GM21360 (cell line): ENCODE data around the gene CHRNA7.
"Not testable (repeated sequence)": the region's sequence is repeated elsewhere in the genome, so short reads cannot be mapped to it uniquely, and the experiment has no call there.

Experiments used
- ATAC-seq: cut with Tn5 transposase; IDR thresholded peaks from one replicate; pipeline ENCODE4 v1.9.1; 2021; ENCODE audit warnings: mild to moderate bottlenecking, moderate library complexity; ENCODE audit not compliant: unreplicated experiment

The CHRNA7 gene

DNA sequence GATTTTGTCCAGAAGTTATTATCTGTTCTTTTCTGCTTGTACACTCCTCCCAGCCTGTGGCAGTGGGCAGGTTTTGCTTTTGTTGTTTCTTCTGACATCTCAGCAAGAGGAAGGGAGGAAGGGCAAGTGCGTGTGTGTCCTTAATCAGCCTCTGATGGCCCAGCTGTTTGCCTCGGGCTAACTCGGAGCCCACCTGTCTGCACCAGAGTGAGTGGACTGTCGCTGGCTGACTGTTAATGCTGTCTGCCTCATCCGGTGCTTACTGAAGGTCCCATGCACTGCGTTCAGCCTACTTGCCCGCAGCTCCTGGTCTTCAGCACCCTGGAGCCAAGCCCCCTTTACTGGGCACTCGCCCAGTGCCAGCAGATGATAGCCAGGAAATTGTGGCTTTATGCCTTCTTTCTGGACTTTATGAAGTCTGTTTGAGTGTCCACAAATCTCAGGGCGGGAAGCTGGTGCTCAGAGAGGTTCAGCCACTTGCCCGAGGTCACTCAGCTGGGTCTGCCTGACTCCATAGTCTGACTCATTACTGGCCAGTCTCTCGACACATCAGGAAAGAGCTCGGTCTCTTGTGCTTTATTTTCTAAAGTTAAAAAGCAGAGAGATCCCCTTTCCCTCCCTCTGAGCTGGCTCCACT is 89.5 kb downstream of the CHRNA7 start:
- ATAC-seq: no peak

DNA sequence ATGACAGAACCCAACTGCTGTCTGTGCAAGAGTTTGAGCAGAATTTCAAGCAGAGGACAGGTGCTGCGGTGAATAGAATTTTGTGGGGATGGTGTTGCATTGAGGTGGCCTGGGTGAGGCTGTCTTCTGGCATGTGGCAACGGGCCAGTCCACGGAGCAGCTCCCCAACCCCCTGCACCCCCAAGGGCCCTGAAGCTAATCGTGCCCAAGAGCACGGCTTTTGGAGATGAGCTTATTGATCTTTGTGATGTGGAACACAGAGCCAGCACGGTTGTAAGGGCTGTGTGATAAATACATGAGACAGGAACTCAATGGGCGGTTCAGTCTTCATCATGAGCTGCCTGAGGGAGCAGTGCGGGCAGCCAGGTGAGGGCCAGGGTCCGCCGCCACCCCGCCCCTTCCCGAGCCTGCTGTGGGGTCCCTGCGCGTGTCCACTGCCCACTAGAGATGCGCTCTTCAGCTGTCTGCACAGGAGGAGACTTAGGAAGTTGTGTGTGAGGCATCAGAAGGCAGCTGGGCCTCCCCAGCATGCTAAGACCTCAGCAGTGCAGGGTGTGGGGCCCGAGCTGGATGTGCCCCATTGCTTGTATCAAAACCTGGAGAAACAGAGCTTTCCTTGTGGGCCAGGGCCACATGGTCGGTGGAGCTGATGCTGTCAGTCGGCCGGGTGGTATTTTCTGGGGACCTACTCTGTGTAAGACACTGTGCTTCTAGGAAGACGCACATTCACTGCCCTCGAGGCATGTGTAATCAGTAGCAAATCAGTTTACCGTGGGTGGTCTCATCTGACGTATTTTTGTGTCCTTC is 90.5 kb downstream of the CHRNA7 start:
- no peak for ATAC-seq

DNA sequence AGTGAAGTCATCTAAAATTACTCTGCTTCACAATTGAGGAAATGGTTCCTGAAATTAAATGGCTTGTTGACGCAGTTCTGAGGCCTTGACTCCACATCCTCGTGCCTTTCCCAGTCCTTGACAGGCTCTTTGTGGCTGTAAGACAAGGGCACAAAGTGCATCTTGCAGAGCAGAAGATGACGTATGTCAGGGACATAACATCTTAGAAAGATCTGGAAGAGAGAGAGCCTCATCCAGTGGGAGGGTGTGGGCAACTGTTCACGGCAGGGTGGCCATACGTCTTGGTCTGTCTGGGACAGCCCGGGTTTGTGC is 91.0 kb downstream of the CHRNA7 start:
- no peak for ATAC-seq

DNA sequence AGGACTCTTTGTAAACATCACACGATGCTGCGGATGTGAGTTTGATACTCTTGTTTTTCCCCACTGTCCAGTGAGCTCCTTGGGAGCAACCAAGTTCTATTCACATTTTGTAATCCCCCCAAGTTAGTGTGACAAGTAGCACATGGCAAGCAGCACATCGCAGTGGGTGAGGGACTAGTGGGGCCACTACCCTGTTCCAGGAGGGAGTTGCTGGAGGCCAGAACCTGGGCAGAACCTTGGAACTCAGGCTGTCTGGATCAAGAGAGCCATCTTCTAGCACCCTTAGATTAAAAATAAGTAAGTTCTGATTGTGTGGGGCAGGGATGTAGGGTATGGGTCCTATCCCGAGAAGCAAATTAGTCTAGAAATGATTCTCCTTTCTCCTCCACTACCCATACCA is 91.7 kb downstream of the CHRNA7 start:
- no peak for ATAC-seq

DNA sequence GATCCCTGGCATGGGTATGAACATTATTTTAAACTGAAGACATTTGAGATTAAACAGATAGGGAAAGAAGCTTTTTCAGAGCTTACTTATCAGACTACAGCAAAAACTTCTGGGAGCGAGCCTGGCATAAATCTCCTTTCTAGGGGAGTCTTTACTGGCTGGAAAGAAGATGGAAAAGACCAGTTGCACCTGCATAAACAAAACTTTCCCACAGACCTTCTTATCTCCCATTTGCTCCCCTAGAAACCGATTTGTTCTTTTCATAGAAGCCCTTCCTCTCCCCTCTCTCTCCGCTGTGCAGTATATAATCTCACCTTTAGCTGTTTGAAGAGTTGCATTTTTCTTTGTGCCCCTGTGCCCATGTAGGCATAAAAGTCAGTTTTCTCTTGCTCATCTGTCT is 93.2 kb downstream of the CHRNA7 start:
- ATAC-seq: no peak

DNA sequence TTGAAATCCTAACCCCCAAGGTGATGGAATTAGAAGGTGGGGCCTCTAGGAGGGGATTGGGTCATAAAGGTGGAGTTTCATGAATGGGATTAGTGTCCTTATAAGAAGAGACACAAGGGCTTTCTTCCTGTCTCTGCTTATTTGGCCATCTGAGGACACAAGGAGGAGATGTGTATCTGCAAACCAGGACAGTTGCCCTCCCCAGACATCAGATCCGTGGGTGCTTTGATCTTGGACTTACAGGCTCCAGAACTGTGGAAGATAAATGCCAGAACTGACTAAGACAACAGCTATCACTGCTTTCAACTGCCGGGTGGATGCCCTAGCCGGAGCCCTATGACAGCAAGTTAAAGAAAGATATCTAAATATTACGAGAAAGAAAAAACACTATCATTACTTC is 94.4 kb downstream of the CHRNA7 start:
- no peak for ATAC-seq

DNA sequence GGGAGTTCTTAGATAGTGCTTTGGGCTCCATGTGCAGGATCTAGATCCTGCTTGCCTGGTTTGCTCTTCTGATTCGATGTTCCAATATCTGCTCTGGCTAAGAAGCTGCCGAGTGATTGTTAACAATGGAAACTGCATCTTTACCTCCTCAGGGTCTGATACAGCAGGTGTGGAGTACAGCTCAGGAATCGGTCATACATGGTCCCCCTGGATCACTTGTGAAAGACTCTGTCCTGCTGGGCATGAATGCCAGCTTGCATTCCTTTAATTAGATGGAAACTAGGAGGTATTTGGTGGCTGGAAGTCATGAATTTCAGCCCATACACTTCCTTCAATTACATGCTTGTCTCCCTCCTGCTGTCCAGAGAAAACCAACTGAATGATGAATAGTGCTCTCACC is 95.3 kb downstream of the CHRNA7 start:
- no peak for ATAC-seq

DNA sequence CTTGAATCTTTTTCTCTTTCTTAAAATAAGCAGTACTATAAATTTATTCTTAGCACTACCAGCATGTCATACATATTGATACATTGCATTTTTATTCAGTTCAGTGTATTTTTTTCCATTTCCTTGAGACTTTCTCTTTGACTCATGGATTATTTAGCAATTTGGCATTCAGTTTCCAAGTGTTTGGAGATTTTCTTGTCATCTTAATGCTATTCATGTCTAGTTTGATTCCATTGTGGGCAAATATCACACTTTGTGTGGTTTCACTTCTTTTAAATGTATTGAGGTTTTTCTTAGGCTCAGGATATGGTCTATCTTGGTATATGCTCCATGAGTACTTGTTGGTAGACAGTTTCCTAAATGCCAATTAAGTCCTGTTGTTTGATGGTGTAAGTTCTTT is 99.5 kb downstream of the CHRNA7 start:
- no peak for ATAC-seq

DNA sequence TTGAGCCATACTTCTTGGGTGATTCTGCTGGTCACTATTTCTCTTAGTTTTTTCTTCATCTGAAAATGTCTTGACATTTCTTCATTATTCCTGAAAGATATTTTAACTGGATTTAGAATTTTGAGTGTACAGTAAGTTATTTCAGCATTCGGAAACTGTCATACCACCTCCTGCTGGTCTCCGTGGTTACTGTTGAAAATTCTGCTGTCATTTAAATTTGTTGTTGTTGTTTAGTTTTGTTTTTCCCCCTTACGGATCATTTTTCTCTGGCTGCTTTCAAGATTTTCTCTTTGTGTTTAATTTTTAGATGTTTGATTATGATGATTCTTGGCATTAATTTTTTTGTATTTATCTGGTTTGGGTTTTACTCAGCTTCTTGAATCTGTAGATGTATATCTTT is 100.5 kb downstream of the CHRNA7 start:
- no peak for ATAC-seq

DNA sequence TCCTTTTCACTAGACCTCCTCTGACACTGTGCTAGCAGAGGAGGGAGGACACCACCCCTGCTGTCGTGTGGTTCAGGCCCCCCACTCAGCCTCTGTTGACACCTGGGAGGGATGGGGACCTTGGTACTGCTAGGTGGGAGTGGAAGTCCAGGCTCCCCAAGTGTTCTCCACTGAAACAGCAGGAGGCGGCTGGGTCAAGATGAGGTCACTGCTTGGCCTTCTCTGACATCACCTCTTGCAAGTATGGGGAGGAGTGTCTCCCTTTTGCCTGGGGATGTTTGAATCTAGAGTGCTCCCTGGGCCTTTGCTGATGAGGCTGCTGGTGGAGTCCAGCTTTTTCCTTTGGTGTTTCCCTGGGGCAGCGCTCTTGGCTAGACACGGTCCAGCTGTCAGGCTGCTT is 101.5 kb downstream of the CHRNA7 start:
- no peak for ATAC-seq

DNA sequence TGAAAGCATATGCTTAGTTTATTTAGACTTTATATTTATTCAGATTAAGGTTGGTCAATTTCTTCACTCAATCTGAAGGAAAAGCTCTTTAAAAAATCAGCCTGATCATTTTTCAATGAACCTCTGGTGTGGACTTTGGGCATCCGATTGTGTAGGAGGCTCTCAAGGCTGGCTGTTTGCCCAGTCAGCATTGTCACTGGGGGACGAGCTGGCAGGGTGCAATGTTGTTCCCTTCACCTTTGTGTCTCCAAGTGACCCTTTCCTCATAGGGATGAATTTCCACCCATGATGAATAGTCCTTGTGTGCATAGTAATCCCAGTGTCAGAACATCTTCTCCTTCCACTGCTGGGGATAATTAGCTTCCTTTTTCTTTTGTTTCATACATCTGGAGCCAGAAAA is 102.5 kb downstream of the CHRNA7 start:
- ATAC-seq: no peak

DNA sequence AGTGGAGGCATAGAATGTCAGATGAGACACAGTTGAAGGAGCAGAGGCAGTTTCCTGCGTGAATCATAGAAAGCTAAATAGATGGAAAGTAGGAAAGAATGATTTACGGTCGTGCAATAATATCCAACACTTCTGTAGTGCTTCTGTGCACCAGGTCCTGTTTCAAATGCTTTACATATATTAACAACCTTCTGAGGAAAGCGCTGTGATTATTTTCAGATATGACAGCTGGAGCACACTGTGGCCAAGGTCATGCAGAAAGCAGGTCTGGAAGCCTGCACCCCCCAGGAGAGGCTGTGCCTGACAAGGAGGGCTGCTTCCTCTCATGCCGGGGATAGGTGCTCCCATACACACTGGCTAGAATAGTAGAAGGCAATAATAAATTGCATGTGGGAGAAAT is 104.5 kb downstream of the CHRNA7 start:
- no peak for ATAC-seq

DNA sequence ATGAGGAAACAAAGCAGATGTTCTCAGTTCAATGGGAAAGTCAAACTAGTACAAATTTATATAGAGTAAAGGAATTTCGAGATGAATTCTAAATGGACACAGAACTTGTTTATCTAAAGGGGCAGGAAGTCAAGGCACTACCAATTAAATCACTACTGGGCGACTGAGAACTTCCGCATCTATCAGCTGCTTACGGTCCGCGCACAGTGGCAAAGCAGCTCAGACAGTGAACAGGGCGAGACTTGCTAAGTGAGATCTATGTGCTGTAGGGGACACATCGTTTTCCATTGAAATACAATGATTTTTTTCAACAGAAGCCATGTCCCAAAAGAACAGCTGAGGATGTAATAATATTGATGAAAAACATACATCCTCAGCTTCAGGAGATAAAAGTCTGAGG is 105.0 kb downstream of the CHRNA7 start:
- no peak for ATAC-seq

DNA sequence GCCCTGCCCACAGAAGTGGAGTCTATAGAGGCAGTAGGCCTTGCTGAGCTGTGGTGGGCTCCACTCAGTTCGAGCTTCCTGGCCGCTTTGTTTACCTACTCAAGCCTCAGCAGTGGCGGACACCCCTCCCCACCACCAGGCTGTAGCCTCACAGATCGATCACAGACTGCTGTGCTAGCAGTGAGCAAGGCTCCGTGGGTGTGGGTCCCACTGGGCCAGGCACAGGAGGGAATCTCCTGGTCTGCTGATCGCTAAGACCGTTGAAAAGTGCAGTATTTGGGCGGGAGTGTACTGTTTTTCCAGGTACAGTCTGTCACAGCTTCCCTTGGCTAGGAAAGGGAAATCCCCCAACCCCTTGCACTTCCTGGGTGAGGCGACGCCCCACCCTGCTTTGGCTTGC is 115.2 kb downstream of the CHRNA7 start:
- not testable (repeated sequence) for ATAC-seq

DNA sequence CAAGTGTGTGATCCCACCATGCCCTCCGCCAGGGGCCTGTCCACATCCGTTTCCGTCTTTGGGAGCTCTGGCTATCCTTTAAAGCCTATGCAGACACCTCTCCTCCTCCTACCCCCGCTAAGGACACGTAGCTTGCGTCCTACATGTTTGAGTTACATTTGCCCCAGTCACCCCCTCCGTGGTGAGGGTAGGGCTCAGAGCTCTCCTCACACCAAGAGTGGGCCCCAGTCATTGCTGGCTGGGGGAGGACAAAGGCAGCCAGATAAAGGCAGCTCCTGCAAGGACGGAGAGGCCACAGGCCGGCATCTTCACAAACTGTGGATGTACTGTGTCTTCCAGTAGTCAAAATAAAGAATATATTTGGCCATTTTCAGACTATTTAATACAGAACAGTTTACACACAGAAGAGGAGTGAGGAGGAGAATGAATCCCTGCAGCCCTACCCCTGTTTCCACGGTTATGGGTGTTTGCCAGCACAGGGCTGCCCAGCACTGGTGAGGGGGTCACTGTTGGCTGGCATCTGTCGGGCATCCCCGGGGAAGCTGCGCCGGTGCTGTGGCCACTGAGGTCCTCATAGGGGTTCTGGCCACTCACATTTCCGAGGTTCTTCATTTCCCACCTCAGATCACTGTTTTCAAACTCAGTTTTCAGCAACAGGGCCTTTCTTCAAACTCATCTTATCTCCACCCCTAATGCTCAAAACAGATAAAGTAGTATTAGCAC is 118.7 kb downstream of the CHRNA7 start:
- no peak for ATAC-seq

DNA sequence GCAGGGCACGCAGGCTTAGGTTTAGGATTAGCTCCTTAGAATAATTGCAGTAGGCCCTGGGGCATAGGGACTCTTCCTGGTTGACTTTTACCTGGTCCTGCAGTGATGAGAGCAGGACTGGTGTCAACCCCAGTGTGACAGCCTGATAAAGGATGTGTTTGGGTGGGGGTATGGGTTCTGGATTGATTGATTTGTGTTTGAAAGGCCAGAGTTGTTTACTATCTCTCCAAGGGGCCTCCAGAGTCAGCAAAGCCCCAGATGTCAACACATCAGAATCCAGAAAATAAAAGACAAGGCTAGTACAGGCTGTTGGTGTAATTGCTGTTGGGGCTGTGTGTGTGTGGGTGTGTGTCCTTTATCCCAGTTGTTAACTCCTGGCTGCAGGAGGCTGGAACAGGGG is 122.3 kb downstream of the CHRNA7 start:
- ATAC-seq: no peak

DNA sequence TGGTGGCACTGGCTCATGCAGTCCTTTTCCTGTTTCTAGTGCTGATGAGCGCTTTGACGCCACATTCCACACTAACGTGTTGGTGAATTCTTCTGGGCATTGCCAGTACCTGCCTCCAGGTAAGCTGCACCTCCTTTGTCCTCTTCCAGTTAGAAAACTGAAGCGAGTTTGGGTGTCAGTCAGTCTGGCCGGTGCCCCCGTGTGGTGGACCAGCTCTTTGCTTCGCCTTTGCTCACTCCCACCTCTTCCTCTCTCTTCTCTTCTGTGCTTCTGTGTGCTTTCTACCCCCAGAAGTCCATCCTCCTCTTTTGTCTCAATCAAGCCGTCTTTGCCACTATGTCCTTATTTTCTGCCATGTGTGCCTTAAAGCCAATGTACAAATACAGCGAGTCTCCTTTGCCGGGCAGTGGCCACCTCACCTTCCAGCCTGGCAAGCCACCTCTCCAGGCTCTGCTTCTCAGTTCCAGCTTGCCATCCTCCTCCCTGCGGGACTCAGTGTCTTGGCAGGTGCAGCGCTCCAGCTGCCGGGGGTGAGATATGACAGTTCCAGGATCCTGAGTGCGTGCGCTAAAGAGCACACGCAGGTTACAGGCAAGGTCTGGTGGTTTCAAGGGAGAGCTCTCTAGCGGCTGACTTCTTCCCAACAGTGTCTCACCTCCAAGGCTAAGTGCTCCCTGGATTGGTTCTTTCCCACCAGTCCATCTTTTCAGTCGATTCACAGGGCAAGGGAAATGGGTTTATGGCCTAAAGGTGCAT is 123.7 kb downstream of the CHRNA7 start:
- not testable (repeated sequence) for ATAC-seq

DNA sequence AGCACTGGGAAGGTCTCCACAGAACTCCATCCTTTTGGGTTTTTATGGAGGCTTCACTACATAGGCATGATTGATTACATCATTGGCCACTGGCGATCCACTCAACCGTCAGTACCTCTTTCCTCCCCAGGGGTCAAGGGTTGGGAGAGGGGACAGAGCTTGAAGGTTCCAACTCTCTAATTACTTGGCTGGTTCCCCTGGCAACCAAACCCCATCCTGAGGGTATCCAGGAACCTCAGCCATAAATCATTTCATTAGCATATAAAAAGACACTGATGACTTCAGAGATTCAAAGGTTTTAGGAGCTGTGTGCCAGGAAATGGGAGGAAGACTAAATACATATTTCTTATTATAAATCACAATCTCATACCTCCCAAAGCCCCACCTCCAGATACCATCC is 131.8 kb downstream of the CHRNA7 start:
- not testable (repeated sequence) for ATAC-seq

DNA sequence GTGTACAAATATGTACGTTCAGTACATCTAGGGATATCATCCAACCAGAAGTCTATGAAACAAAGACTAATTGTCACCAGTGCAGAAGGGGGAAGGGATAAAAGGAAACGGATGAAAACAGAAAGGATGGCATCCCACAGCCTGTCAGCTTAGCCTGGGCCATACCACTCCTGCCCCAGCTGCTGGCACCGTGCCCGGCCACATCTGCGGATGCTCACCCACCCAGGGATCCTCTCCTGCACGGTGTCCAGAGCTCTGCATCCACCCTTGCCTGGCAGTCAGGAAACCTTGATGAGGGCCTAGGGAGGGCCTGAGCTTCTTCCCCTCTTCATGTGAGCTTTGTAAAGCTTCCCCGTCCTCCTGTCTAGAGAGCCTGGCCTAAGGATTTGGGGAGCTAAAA is 133.8 kb downstream of the CHRNA7 start:
- ATAC-seq: not testable (repeated sequence)

DNA sequence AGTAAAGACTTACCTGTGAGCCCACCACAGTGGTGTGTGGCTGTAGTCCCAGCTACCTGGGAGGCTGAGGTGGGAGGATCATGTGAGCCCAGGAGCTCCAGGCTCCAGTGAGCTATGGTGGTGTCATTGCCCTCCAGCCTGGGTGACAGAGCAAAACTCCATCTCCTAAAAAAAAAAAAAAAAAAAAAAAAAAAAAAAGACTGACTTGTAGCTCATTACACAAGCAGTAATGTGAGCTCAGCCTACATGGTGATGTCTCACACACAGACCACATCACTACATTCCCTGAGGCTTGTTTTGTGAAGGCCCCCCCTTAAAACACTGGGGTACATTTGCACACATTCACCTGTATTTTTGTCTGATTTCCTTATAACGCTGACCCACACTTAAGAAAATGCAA is 134.4 kb downstream of the CHRNA7 start:
- not testable (repeated sequence) for ATAC-seq

DNA sequence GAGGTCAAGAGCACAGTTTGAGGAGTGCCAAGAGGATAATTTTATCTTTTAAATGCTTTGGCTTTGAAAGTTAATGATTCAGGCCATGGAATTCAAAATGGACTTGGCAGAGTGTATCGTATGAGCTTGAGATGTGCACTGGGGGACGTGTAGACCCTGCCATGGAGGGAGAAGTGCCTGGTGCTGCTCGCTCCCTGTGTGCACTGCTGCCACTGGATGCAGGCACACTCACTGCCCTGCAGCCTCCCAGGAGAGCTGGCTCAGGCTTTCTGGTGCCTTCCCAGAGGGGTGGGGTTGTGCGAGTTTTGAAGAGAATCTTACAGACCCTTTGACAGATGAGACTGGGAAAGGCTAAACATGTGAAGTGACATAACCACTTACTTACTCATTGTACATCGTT is 135.5 kb downstream of the CHRNA7 start:
- ATAC-seq: not testable (repeated sequence)
